Neural cell (in vitro differentiated cells): ENCODE results near the gene MAGIX.

Experiments used
- CTCF ChIP-seq: fragments of 450-650 bp; IDR thresholded peaks from 2 replicates; pipeline ENCODE4 v1.5.1; 2014; ENCODE audit warnings: antibody characterized with exemption, mild to moderate bottlenecking, moderate library complexity; ENCODE audit not compliant: poor library complexity, severe bottlenecking
- EP300 ChIP-seq: fragments of 450-650 bp; conservative IDR thresholded peaks from 2 replicates; pipeline ENCODE4 v1.6.1; 2014; ENCODE audit warnings: antibody characterized with exemption, mild to moderate bottlenecking, moderate library complexity; ENCODE audit not compliant: poor library complexity, severe bottlenecking
- EZH2 ChIP-seq: fragments of 200-600, 300-800 bp; shearing (Covaris generic), sonication (generic); IDR thresholded peaks from 2 replicates; pipeline ENCODE4 v1.6.1; 2014; ENCODE audit warnings: antibody characterized with exemption, low read length, borderline replicate concordance, mild to moderate bottlenecking; ENCODE audit not compliant: insufficient read depth, poor library complexity, severe bottlenecking
- MXI1 ChIP-seq: fragments of 450-650 bp; conservative IDR thresholded peaks from 2 replicates; pipeline ENCODE4 v1.6.1; 2014; ENCODE audit warnings: antibody characterized with exemption, mild to moderate bottlenecking; ENCODE audit not compliant: poor library complexity, severe bottlenecking
- POLR2AphosphoS5 ChIP-seq: IDR thresholded peaks from 2 replicates; pipeline ENCODE4 v1.6.1; 2012
- REST ChIP-seq: IDR thresholded peaks from 2 replicates; pipeline ENCODE4 v1.6.1; 2012; ENCODE audit warnings: borderline replicate concordance

- TF ChIP-seq EP300 (no peak), MXI1 (no peak), CTCF (no peak), EZH2 (no peak), REST (no peak), POLR2AphosphoS5 (no peak)
Measured at GRCh38 chrX:49162620-49163019, at the start of gene MAGIX.
